Measurements from ENCODE around the gene LIMS1.

DNA sequence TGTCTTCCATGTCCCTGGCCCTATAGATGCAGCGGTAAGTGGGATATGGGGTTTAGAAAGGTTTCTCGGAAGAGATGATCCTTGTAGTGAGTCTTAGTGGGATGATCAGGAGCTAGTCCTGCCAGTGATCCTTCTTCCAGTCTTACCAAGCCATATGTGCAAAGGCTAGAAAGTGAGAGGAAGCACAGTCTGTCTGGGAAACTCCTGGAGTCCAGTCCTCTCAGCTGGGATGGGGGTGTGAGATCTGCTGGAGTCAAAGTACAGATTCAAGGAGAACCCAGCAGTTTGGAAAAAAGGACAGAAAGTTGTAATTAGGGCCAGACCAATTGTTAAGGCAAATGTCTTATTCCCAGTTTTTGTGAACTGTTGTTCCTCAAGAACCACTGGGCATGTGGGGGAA, 83.3 kb downstream of the LIMS1 start:
- TF ChIP-seq GATA2 (IDR thresholded peaks at IDR 0.05; ENCODE audit: low read depth, low read length) (no peak), GATA3 (IDR thresholded peaks at IDR 0.05; ENCODE audit: low read depth, low read length) (no peak)
